Raji (cell line): ENCODE measurements around the gene TRIM44.

Source experiments
- POLR2A ChIP-seq: IDR thresholded peaks from 2 replicates; pipeline ENCODE4 v1.6.1; 2011; ENCODE audit warnings: low read depth, low read length, control low read depth; ENCODE audit not compliant: insufficient read depth

TRIM44 gene

DNA sequence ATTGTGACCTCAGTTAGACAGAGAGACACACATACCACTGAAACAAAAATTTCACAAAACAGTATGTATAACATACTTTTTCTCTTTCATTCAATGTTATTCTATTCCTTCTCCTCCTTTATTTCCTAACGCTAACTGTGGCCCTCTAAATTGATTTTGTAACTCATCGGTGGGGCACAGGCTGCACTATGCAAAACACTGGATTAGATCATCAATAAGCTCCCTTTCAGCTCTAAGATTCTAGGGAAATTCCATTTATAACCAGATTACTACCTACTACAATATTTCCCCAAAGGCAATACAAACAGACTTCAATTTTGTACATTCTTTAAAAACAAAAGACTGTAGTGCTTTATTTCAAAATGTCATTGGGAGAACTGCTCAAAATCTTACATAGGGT lies 38.3 kb upstream of the TRIM44 start:
- no peak for TF ChIP-seq POLR2A

DNA sequence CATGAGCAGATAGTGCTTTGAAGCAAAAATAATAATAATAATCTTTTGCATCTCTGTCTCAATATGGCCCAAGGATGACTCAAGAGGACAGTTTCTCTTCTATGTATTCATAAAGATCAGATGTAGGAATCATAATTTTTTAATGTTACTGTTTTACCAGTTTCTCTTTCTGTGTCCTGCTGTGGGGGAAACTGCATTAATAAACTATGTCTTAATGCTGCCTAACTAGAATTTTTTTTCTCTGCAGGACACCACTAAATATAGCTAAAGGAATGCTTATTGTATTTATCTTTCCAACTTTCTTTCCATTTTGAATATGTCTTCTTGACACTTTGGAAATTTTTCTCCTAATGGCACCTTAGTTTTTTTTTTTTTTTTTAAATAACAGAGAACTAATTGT lies 37.8 kb upstream of the TRIM44 start:
- no peak for TF ChIP-seq POLR2A

DNA sequence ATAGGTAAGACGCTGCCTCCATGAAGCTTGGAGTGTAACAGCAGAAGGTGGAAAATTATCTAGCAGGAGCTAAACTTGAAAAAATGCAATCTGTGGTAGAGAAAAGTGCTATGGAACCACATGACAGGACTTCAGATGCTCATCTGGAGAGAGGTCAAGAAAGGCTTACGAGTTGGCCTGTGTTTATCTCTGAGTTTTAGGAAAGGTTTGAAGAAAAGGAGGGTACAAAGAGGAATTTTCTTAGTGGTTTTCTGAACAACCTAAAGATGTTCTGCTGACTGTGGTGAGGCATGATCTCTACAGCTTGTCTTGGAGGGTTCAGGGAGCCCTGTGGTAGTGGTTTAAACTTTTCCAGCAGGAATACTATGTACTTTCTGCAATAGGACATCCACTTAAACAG lies 36.1 kb upstream of the TRIM44 start:
- no peak for TF ChIP-seq POLR2A

DNA sequence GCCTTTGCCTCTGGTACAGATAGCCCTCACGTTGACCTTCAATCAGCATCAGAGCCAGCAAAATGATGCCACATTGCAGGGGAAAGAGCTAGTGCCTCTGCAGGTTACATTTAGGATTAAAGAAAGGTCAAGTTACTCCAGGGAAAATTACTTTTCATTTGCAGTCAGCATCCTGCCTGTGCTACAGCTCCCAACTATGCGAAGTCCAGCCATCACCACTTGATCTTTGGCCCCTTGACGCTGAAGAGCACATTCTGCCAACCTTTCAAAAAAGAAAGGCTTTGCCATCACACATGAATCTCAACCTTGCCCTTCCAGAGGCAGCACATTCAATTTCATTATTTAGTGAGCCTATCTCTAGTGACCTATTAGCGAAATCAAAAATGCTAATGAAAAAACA lies 33.1 kb upstream of the TRIM44 start:
- TF ChIP-seq POLR2A, result no peak

DNA sequence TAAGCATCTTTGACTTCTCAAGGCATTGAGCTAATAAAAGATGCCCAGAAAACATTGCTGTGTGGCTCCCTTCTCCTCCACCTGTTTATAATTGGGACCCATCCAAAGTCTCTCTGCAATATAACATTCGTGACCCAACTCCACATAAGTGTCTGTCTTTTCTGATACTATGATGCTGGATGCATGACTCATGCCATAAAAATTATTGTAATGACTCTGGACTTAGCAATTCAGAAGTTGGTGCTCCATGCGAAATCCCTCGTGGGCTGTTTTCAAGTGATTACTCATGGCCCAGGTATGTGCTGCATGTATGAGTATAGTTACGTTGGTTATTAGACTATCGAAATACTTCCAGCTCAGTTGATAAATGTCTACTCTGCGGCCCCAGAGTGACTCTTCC lies 32.7 kb upstream of the TRIM44 start:
- TF ChIP-seq POLR2A, result no peak

DNA sequence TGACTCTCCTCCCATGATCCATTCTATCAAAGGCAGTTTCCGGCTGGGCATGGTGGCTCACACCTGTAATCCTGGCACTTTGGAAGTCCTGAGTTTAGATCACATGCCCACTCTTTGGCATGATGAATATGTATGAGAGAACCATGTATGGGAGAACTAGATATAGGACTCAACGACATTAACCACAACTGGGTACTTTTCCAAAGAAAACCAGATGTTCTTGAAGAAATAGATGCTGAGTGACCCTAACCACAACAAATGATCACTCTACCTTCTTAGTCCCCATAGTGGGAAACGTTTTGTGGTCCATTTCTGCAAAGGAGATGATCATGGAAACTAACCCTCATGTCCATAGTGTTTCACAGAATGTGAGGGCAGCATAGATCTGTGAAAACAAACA lies 30.7 kb upstream of the TRIM44 start:
- TF ChIP-seq POLR2A, result no peak

DNA sequence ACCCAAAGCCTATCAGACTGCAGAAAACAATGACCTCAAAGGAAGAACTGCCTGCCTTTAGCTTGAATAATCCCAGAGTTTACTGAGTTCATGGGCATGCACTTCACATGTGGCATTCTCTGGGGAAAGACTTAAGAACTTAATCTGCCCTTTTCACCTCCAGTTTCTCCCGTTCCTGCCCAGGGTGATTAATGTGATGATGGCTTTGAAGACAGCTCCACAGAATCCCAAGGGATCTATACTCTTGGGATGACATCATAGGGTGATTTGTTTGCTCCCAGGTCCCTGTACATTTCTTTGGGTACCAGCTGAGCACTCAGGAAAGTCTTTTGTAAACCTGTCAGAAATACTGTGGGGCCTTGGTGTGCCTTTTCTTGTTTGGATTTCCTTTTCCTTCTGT lies 30.3 kb upstream of the TRIM44 start:
- no peak for TF ChIP-seq POLR2A

DNA sequence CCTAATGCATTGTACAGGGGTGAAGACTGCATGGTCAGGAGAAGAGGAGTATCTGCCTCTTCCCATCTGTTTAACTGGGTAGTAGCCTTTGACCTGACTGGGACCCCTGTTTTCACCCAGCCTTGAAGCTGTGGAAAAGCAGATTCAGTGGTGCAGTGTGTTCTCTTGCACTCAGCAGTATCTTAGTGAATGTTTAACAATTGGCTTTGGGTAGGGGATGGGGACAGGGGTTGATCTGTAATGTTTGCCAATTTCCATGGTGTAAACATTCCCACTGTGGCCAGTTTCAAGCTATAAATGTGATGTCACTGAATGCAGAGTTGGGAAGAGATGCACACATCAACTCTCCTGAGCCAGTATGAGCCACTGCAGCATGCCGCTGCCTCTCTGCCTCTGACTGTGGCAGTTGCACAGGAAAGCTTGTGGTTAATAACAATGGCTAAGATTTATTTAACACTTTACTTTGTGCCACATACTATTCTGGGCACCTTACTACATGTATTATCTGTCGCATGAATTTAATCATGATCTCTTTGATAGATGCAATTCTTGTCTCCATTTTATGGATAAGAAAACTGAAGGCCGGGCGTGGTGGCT lies 28.6 kb upstream of the TRIM44 start:
- TF ChIP-seq POLR2A, result no peak

DNA sequence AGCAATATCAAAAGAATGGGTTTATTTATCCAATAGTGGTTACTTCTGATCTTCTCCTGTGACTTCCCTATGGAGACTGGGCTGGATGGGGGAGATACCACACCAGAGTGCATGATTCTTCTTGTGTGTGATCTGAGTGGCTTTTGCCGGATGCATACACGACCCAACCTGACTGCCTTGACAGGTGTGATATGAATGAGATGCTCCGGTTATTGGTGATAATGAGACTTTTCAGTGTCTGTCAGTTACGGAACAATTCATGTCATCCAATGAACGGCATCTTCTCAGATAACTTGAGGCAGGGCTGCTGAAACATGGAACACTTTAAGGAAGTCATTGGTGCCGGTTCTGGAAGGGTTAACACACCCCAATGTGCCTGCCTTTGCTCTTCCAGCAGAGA lies 26.6 kb upstream of the TRIM44 start:
- TF ChIP-seq POLR2A, result no peak

DNA sequence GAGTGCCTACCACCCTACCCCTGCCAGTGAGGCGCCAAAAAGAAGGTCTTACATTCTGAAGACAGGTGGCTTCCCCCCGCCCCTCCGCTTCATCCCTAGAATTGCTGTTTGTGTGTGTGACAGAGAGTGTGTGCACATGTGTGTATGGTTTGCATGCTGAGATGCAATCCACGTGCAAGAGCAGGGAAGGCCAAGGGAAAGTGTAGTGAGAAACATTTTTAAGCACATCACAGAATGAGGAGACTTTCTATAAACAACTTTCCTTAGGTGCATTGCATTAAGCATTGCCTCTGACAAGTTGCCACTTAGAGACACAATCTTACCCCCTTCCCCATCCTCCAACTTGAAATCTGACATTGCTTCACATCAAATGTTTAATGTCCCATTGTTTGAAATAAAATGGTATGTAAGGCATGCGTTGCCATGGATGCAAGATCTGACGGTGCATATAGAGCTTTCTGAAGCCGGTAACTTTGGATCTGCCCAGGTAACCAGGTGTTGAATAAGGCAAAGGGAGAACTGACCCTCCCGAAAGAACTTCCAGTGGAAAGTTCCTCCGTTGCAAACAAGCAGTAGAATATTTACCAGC lies 22.9 kb upstream of the TRIM44 start:
- TF ChIP-seq POLR2A, result no peak

DNA sequence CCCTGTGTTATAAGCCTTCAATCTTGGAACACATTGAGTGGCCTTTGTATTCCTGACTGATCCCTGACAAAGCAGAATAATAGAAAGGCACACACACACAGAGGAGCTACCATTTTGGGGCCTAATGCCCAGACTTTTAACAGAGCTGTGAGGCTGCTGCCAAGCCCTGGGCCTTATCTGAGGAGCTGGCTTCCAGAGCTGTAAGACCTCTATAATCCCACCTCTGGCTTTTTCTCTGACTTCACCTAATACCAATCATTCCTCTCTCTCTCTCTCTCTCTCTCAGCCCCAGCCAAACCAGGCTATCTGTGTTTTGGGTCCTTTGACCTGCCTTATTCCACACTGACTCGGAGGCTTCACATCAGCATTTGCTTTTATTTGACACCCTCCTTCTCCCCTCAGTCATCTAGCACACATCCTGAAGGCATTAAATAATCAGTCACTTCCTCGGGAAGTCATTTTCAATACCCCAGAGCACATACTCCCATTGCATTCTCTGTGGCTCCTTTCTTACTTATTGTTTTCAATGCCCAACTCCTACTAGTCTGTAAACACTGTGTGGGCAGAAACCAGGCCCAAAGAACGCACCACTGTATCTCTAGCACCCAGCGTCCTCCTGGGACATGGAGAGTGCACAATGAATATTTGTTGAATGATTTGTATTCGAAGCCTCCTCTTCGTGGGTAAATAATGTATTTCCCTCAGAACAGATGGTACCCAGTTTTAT lies 21.2 kb upstream of the TRIM44 start:
- TF ChIP-seq POLR2A, result no peak

DNA sequence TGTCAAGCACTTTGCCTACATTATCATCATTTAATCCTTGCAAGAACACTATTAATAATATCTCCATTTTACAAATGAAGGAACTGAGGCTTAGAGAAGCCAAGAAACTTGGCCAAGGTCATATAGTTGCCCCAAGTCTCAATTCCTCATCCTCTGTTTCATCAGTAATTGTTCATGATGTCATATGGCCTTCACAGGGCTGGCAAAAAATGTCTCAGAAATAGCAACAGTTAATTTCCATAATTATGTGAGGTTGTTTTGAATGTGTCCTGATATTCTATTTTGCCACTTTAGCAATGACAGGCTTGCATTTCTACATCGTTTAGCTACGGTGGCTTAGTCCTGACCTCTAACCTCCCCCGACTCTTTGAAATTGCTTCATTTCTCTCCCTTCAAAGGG lies 20.6 kb upstream of the TRIM44 start:
- no peak for TF ChIP-seq POLR2A

DNA sequence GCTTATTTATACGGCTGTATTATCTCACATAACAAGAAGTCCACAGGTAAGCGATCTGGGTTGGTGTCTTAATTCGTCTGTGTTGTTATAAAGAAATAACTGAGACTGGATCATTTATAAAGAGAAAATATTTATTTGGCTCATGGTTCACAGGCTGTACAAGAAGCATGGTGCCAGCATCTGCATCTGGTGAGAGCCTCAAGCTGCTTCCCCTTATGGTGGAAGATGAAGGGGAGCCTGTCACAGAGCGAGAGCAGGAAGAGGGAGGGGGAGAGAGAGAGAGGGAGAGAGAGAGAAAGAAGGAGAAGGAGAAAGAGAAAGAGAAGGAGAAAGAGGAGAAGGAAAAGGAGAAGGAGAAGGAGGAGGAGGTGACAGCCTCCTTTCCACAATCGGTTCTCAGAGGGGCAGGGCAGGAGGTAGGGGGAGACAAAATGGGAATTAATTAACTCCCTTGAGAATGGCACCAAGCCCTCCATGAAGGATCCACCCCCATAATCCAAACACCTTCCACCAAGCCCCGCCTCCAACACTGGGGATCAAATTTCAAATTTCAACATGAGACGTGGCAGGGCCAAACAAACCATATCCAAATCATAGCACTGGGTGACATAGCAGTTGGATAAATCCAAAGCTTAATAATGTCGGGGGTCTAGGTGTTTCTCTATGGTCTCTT lies 15.0 kb upstream of the TRIM44 start:
- no peak for TF ChIP-seq POLR2A

DNA sequence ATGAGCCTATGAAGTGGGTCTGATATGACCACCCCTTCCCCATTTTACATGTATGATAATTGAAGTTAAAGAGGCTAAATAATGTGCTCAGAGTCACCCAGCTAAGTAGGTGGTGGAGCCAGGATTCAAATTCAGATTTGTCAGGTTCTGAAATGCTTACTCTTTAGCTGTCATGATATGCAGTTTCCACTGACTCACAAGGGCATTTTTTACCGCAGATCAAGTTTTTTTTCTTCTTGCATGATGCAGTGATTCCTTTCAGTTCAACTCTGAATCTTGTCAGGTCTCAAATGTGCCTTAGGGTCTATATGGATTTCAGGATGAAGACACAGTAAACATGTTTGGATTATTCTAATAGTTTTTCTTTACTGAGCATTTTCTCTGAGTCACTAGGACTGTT lies 12.6 kb upstream of the TRIM44 start:
- TF ChIP-seq POLR2A, result no peak

DNA sequence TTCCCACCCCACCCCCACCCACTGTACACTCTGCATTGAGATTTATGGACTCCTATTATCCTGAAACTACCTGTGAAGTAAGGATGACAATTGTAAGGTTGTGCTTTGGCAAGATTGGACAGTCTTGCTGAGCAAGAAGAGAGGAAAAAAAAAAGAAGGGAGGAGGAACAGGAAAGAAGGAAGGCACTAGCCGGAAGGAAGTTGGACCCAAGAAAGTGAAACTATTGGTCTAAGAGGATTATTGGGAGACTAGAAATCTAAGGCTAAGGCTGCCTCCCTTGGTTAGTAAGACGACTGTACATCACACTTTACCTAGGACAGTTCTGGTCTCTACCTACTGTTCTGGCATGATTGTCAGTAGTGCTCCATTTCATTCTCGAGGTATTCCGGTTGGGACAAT lies 12.1 kb upstream of the TRIM44 start:
- no peak for TF ChIP-seq POLR2A

DNA sequence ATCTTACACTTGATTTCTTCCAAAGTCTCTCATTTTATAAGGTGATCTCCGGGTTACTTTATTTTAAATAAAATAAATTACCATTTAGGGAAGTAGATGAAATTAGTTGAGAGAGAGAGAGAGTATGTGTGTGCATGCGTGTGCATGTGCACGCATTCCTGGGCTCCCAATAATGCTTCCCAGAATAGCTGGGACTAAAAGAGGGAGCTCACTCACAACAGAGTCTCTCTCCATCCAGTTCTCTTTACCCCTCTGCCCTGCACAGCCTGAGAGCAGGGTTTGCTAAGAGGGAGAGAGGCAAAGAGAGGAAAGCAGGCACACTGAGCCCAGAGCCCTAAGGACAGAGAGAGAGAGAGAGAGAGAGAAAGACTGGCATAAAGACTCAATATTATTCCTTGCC lies 11.3 kb upstream of the TRIM44 start:
- no peak for TF ChIP-seq POLR2A
